Stimulated activated CD4-positive, alpha-beta T cell treated with anti-CD3 and anti-CD28 coated beads, TNF-alpha, amount 100 ng/mL, for 4 hours (primary cell): ENCODE results near the gene PAH.

Experiments used
- DNase-seq, 3 experiments: peaks; one replicate each; pipeline ENCODE4 v3.0.0-alpha.2; 2020; ENCODE audit warnings: low read depth in 3 of 3

The PAH gene

GRCh38 chr12:102917026-102917787, at the start of gene PAH:
Gene PAH, minus strand, starts transcription at chr12:102917244. Its CDS starts 114 bp downstream, at chr12:102917130.
- no peak for DNase-seq

DNA sequence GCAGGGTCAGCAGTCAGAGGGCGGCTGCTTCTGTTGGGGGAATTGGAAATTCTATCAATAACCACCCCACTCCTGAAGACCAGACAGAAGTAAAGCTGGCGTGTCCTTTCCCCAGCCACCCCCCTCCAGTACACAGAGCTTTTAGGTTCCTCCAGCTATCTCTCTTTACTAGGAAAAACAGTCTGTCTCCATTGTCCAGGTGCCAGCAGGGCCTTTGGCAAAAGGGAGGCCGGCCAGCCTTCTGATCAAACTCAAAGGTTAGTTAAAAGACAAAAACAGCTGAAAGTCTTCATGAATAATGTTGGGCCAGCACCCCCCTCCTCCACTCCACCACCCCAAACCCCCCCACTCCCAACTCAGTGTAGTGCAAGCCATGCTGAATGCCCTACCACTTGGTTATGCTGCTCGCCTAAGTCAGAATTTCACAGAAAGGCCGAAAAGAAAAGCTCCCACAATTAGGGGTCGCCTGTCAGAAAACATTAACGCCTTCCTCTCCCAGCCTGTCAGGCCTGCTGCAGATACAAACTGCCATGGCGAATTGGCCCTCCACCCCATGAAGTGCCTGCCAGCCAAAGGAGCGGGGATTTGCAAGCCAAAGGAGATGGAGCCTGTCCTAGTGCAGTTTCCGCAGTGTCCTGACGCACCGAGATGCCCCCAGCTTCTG, 49.3 kb upstream of the PAH start:
- DNase-seq: no peak

DNA sequence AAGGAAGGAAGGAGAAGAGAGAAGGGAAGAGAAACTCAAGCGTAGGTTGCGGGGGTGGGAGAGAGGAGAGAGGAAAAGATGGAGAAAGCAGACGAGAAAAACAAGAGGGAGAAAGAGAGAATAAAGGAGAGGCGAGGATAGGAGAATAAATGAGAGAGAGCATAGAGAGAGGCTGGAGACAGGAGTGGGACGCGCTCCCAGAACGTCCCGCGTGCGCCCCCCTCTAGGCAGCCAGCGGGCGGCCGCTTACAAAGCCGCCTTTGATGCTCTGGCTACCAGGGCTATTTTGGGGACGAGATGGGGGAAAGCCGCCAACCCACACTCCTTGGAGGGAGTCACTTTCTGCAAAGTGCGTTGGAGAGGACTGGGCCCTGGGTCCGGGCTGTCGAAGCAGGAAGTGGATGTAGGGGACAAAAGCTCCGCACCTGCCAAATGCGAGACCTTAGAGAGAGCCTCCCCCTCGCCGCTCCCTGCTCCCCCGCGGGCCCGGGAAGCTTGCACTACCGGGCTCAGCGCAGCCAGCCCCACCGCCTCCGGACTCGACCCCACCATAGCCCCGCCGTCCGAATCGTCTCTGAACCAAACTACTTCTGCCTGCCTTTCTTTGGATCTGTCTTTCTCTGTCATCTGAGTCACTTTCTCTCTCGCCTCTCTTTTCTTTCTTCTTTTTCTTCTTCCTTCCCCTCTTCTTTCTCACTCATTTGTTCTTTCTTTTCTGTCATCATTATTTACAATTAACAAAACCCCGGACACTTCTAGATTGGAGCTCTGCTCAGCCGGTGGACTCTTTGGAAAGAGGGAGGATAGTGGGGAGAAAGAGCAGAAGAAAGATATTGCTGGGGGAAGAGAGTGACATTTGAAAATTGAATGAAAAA, 48.5 kb upstream of the PAH start:
- no peak for DNase-seq

GRCh38 chr12:102964872-102965271, 47.8 kb upstream of the PAH start:
- no peak for DNase-seq

- DNase-seq: no peak
Measured at GRCh38 chr12:102963796-102964195, 46.8 kb upstream of the PAH start.

DNA sequence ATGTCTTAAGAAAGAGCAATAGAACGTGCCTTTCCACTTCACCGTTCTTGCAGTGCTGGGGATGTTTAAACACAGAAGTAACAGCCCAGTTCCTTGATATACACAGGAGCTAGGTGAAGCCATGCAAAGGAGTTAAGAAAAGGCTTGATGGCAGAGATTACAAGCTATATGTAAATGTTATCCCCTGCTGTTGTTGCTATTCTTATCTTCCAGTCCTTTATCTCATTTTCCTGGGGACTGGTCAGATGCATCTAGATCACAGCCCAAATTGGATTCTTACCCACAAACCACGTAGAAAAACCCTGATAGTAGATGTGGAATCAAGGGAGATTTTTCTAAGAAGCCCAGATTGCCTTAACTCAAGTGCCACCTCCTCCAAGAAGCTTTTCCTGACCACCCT, 45.9 kb upstream of the PAH start:
- DNase-seq: no peak

GRCh38 chr12:102962532-102962931, 45.5 kb upstream of the PAH start:
- no peak for DNase-seq

DNA sequence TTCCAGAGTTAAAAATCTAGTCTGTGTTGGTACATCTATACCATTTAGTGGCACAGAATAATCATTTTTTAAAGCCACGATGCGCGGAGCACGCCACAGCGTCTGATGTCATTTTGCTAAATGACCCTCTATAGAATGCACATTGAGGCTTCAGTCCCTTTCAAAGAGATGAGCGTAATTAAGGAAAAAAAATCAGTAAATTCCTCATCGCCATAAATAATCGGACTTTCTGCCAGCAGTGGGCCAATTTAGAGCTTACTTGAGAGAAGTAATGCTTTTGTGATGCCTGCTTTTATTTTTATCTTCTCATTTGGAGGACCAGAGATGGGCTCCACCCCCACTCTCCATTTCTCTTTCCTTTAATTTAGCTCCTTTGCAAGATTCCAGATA, 44.4 kb upstream of the PAH start:
- DNase-seq: no peak

GRCh38 chr12:102960766-102961465, 43.9 kb upstream of the PAH start:
- no peak for DNase-seq

- DNase-seq: no peak
Measured at GRCh38 chr12:102959391-102959790, 42.3 kb upstream of the PAH start.

DNA sequence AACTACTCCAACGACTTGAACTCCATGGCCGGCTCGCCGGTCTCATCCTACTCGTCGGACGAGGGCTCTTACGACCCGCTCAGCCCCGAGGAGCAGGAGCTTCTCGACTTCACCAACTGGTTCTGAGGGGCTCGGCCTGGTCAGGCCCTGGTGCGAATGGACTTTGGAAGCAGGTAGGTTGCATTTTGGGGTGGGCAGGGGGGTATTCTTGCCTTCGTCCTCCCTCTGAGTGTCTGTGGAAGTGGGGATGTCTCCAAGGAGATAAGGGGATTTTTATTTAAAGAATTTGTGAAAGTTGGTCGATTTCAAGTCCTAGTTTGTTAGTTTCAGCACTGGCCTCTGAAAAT, 41.8 kb upstream of the PAH start:
- DNase-seq: no peak

- DNase-seq: no peak
Measured at GRCh38 chr12:102958073-102958829, 41.2 kb upstream of the PAH start.

DNA sequence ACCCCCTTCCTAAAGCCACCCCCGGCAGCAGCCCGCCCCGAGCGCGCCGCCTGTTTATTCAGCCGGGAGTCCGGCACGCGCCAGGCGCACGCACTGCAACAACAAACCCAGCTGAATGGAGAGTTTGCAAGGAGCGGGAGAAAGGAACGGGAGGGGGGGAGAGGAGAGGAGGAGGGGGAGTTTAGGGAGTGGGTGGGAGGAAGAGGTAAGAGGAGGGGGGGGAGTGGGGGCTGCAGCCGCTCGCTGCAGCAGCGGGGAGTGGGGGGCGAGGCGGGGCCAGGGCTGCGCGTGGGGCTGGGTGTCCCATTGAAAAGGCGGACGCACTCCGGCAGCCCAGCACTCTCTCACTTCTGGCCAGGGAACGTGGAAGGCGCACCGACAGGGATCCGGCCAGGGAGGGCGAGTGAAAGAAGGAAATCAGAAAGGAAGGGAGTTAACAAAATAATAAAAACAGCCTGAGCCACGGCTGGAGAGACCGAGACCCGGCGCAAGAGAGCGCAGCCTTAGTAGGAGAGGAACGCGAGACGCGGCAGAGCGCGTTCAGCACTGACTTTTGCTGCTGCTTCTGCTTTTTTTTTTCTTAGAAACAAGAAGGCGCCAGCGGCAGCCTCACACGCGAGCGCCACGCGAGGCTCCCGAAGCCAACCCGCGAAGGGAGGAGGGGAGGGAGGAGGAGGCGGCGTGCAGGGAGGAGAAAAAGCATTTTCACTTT, 40.5 kb upstream of the PAH start, which contains the start of gene ASCL1:
Gene ASCL1 (plus strand): TSS at position 336 of the 712 bp plus-strand sequence. CDS start 571 bp downstream, outside the sequence.
- DNase-seq: no peak

- DNase-seq: no peak
Measured at GRCh38 chr12:102956738-102957327, 39.8 kb upstream of the PAH start.

DNA sequence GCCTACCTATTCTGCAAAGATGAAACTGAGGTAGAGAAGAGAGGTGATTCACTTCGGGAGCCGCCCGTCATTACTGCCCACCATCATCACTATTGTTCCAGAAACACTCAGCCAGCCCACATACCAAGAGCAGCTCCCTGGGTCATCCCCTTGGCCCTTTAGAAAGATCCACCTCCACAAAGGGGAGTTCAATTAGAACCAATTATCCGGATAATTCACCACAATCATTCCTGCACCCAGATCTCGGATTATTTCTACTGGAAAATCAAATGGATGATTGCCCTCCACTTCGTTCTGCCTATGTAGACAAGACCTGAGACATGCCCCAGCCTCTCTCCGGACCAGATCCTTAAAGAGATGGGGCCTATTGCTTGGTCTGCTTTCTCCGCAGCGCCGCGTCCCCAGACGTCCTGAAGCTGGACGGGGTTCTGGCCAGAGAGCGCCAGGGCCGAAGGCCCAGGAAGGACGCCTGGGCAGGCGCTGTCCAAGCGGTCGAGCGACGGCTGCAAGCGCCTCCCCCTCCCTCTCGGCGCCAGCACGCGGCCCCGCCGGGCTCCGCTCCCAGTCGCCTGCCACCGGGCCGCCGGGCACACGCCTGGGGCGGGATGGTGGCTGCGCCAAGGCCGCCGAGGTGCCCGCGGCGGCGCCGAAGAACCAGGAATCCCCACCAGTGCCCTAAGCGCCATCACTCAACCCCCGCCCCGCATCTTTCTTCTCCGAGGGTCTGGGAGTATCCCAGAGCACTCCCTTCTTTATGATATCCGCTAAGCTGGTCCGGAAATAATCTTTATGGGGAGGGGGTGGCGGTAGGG, 39.1 kb upstream of the PAH start:
- DNase-seq: no peak

DNA sequence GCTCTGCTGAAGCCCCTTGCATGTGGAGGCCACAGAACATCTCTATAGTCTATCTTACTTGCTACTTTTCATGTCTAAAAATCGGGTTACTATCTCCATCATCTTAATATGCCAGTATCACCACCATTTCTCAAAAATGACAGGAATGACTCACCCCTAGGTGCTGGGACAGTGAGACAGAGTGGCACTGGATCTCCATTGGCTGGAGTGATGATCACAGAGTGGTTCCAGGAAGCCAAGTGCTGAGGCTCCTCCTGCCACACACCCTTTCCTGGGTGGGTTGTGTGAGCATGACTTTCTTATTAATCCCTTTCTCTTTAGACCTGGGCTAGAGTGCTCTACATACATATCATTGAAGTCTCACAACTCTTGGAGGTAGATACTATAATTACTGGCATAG, 37.1 kb upstream of the PAH start:
- DNase-seq: no peak

DNA sequence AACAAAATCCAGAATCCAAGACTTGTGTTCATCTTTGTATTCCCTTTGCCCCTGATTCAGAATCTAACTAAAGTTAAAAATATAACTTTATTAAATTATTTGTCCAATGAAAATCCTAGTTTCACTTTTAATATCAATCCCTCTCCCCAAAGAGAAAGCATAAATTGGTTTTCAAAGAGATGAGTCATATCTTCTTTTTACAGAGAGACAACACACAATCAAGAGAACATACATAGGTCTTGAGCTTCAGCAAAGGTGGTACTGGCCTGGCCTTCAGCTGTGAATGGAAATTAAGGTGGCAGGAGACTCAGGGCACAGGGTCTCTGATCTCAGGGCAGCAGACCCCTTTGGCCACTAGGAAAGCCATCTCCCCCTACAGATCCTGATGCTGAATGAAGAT, 36.2 kb upstream of the PAH start:
- DNase-seq: no peak

DNA sequence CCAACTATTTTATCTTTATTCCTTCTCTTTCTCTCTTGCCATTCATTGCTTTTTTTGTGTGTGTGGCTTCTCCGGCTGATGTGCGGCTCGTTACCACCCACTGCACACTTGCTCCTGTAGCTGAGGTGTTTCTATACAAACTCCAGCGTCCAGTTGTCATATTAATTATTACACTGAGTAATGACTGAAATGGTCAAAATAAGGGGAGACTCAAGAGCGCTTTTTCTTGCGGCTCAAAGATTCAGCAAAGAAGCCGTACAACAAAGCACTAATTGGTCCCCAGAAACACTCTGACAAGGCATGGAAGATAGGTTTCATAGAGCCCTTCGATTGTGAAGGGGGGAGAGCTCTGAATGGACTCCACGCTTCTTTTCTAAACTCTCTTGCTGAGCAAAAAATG, 34.8 kb upstream of the PAH start:
- DNase-seq: no peak

DNA sequence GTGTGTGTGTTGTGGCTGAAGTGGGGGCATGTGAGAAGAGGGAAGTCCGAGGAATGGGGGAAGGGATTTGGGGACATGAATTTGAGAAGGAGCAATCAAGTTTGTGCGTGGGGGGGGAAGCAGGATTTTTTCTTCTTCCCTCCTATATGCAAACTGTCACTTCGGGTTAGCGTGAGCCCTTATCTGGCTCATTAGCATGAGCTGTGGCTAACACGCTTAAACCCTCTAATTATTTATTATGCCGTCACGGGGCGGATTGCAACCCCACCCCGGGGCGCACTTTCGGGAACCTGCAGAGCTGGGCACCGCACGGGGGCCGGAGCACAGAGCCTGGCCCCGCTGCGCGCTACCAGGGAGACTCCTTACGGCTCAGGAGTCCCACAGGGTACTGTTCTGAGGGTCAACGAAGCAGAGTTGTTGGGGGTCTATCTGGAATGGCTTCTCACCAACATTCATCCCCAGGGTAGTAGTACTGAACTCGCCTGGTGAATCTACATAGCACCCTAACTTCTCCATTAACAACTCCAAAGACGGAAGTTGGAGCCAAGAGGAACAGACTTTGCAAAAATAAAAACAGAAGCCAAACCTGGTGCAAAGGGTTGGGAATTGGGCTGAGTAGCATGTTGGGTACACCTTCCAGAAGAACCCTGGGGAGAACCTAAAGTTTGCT, 34.0 kb upstream of the PAH start:
- DNase-seq: no peak
